ENCODE data around the gene ZNF525. TPM values are rescaled to one million over a fixed set of nuclear protein-coding genes. Genes with fewer than 3 reads are reported as not detected.
"Not testable (repeated sequence)": the region's sequence is repeated elsewhere in the genome, so short reads cannot be mapped to it uniquely, and the experiment has no call there.

Gene ZNF525
- polyA plus RNA-seq, 1 donor from 2014 or later, result 5.1 TPM

- Histone ChIP-seq H3F3A (ENCODE audit: insufficient read depth, low read length, poor library complexity, severe bottlenecking) (no peaks in the 10 kb centered on the region), H4K20me1 (ENCODE audit: insufficient read depth) (no peaks in the 10 kb centered on the region), H3K4me3 (ENCODE audit: low read length) (no peak overlapping the region), H3K36me3 (ENCODE audit: insufficient read depth, low read length) (peaks cover 7% of the 10 kb centered on the region), H3K9ac (ENCODE audit: low read length) (no peak overlapping the region), H2AFZ (ENCODE audit: low read depth, low read length) (no peak overlapping the region), H3K4me2 (ENCODE audit: low read length) (no peak overlapping the region), H3K27ac (ENCODE audit: low read length) (no peak overlapping the region), H3K9me2 (ENCODE audit: insufficient read depth, low read length) (no peaks in the 10 kb centered on the region), H3K9me3 (ENCODE audit: low read length) (peaks cover 13% of the 10 kb centered on the region), H3K79me2 (replicated peaks; ENCODE audit: insufficient read depth, low read length) (no peaks in the 10 kb centered on the region), H3K27me3 (ENCODE audit: insufficient read depth, low read depth, low read length) (no peaks in the 10 kb centered on the region)
- TF ChIP-seq POLR2AphosphoS5 (IDR thresholded peaks at IDR 0.05), result no peak
- TF ChIP-seq EP300 (conservative IDR thresholded peaks at IDR 0.05; ENCODE audit: poor library complexity, severe bottlenecking), result no peak
- no peak for TF ChIP-seq TAF1 (IDR thresholded peaks at IDR 0.05; ENCODE audit: low read depth)
- TF ChIP-seq EZH2 (IDR thresholded peaks at IDR 0.05; ENCODE audit: borderline replicate concordance, insufficient read depth, low read length, poor library complexity, severe bottlenecking), result no peak
- TF ChIP-seq MXI1 (conservative IDR thresholded peaks at IDR 0.05; ENCODE audit: poor library complexity, severe bottlenecking), result no peak
- no peak for TF ChIP-seq REST (IDR thresholded peaks at IDR 0.05; ENCODE audit: borderline replicate concordance)
- no peak for TF ChIP-seq RAD21 (conservative IDR thresholded peaks at IDR 0.05)
Observed at GRCh38 chr19:53409505-53410204, 44.1 kb downstream of the ZNF525 start.

GRCh38 chr19:53420520-53421315 is 55.2 kb downstream of the ZNF525 start:
- H3K4me2 ChIP-seq (ENCODE audit: low read length); H3F3A ChIP-seq (ENCODE audit: insufficient read depth, low read length, poor library complexity, severe bottlenecking); H3K79me2 ChIP-seq (replicated peaks; ENCODE audit: insufficient read depth, low read length); H3K4me3 ChIP-seq (ENCODE audit: low read length); H3K27ac ChIP-seq (ENCODE audit: low read length); H4K20me1 ChIP-seq (ENCODE audit: insufficient read depth); H2AFZ ChIP-seq (ENCODE audit: low read depth, low read length); H3K9me2 ChIP-seq (ENCODE audit: insufficient read depth, low read length); H3K36me3 ChIP-seq (ENCODE audit: insufficient read depth, low read length); H3K27me3 ChIP-seq (ENCODE audit: insufficient read depth, low read depth, low read length); H3K9ac ChIP-seq (ENCODE audit: low read length); H3K9me3 ChIP-seq (ENCODE audit: low read length): not testable (repeated sequence)

- H2AFZ ChIP-seq (ENCODE audit: low read depth, low read length), result no peak overlapping the region
- no peaks in the 10 kb centered on the region for H3F3A ChIP-seq (ENCODE audit: insufficient read depth, low read length, poor library complexity, severe bottlenecking)
- H3K4me2 ChIP-seq (ENCODE audit: low read length), result no peak overlapping the region
- no peaks in the 10 kb centered on the region for H3K36me3 ChIP-seq (ENCODE audit: insufficient read depth, low read length)
- TF ChIP-seq SMC3 (conservative IDR thresholded peaks at IDR 0.05; ENCODE audit: poor library complexity) (no peak), REST (IDR thresholded peaks at IDR 0.05; ENCODE audit: borderline replicate concordance) (no peak), TAF1 (IDR thresholded peaks at IDR 0.05; ENCODE audit: low read depth) (no peak), CTCF (IDR thresholded peaks at IDR 0.05; ENCODE audit: poor library complexity, severe bottlenecking) (no peak), MXI1 (conservative IDR thresholded peaks at IDR 0.05; ENCODE audit: poor library complexity, severe bottlenecking) (no peak)
- H3K9me3 ChIP-seq (ENCODE audit: low read length), result no peaks in the 10 kb centered on the region
- no peak overlapping the region for H3K27ac ChIP-seq (ENCODE audit: low read length)
- H3K9ac ChIP-seq (ENCODE audit: low read length), result no peak overlapping the region
- no peaks in the 10 kb centered on the region for H4K20me1 ChIP-seq (ENCODE audit: insufficient read depth)
- no peaks in the 10 kb centered on the region for H3K79me2 ChIP-seq (replicated peaks; ENCODE audit: insufficient read depth, low read length)
- no peak overlapping the region for H3K4me3 ChIP-seq (ENCODE audit: low read length)
- H3K9me2 ChIP-seq (ENCODE audit: insufficient read depth, low read length), result no peaks in the 10 kb centered on the region
- H3K27me3 ChIP-seq (ENCODE audit: insufficient read depth, low read depth, low read length), result no peaks in the 10 kb centered on the region
Observed at GRCh38 chr19:53422551-53422950, 57.0 kb downstream of the ZNF525 start.

All from neural cell (in vitro differentiated cells).